ENCODE measurements around the gene VWA2.

Gene VWA2

DNA sequence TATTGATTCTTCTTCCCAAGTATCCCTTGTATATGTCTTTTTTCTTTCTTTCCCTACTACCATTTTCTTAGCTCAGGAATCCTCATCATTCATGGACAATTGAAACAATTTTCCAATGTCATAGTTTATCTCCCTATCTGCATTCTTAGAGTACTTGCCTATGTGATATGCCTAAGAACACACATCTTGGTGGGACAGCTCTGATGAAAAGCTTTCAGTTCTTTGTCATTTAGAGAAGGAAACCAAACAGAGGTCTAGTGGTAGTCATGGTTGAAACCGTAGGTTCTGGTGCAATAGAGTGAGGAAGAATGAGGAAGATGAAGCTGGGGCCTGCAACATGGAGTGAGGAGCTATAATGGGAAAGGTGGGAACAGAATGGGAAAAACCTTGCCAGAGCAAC is 31.7 kb upstream of the VWA2 start:
- DNase-seq (ENCODE audit: insufficient read length, low spot score) (no peak), FAIRE-seq (no peak)
- TF ChIP-seq, protein P1, sequence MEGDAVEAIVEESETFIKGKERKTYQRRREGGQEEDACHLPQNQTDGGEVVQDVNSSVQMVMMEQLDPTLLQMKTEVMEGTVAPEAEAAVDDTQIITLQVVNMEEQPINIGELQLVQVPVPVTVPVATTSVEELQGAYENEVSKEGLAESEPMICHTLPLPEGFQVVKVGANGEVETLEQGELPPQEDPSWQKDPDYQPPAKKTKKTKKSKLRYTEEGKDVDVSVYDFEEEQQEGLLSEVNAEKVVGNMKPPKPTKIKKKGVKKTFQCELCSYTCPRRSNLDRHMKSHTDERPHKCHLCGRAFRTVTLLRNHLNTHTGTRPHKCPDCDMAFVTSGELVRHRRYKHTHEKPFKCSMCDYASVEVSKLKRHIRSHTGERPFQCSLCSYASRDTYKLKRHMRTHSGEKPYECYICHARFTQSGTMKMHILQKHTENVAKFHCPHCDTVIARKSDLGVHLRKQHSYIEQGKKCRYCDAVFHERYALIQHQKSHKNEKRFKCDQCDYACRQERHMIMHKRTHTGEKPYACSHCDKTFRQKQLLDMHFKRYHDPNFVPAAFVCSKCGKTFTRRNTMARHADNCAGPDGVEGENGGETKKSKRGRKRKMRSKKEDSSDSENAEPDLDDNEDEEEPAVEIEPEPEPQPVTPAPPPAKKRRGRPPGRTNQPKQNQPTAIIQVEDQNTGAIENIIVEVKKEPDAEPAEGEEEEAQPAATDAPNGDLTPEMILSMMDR (IDR thresholded peaks at IDR 0.05; ENCODE audit: insufficient read depth, missing control alignments) = no peak

DNA sequence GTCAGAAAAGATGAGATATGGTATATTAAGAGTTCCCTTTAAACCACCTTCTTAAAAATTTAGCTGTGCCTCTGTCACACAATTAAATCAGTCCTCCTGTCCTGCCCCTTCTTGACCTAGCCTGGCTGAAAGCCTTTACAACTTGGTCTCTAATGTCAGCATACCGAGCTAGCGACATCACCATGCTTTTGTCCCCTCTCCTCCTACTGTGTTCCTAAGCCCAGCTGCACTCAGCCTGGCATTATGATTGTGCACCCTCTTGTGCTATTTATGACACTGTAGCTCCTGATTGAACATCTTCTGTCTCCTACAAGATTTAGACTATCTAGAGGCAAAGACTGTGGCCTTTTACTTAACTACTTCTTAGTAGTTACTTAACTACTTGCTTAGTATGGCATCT is 30.7 kb upstream of the VWA2 start:
- TF ChIP-seq, protein P1 (IDR thresholded peaks at IDR 0.05; ENCODE audit: insufficient read depth, missing control alignments) = no peak
- DNase-seq (ENCODE audit: insufficient read length, low spot score) (no peak), FAIRE-seq (no peak)

DNA sequence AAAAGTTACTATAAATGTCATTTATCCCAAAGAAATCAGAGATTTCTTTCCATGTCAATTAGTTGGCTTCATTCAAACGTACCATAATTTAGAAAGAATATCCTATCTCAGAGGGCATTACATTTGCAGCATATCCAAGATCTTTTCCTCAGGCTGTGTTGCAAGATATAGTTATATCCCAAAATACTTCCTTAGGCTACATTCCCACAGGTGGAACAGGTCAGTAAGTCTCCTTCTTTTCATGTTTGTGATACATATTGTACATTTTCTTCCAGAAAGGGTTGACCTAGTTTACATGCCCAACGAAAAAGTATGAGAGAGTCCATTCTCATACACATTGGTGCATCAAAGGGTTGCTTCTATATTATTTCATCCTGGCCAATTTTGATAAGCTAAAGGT is 26.9 kb upstream of the VWA2 start:
- FAIRE-seq (no peak), DNase-seq (ENCODE audit: insufficient read length, low spot score) (no peak)
- TF ChIP-seq, protein P1 (IDR thresholded peaks at IDR 0.05; ENCODE audit: insufficient read depth, missing control alignments) = no peak

DNA sequence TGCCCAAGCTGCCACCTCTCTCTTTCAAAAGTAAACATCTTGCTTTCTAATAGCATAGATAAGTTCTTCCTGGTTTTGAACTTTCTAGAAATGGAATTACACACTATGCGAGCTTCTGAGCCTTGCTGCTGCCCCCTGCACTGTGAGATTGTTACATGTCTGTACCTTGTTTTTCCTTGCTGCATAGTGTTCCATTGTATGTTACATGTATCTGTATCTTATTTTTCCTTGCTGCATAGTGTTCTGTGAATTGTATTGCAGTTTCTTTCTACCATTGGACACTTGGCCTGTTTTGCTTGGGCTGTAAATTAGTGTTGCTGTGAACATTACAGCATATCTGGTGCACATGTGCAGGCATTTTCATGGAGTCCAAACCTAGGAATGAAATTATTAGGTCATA is 24.0 kb upstream of the VWA2 start:
- DNase-seq (ENCODE audit: insufficient read length, low spot score) (no peak), FAIRE-seq (no peak)
- TF ChIP-seq, protein P1 (IDR thresholded peaks at IDR 0.05; ENCODE audit: insufficient read depth, missing control alignments) = no peak

DNA sequence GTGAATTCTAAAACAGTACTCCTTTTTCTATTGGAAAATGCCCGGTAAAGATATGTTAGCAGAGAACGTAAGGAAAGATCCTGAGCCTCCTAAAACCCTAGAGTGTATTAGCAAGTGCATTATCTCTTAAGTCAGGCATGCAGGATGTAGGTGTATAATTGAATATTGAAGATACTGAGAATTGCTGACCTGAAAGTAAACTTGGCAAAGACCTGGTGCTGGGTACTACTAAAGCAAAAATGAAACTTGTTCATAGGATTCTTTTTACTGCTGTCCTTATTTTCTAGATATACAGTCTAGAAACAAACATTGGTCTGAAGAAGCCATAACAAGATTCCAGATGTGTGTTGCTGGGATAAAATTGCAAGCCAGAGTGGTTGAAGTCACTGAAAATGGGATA is 18.8 kb upstream of the VWA2 start:
- DNase-seq (ENCODE audit: insufficient read length, low spot score) (no peak), FAIRE-seq (no peak)
- TF ChIP-seq, protein P1 (IDR thresholded peaks at IDR 0.05; ENCODE audit: insufficient read depth, missing control alignments) = no peak

DNA sequence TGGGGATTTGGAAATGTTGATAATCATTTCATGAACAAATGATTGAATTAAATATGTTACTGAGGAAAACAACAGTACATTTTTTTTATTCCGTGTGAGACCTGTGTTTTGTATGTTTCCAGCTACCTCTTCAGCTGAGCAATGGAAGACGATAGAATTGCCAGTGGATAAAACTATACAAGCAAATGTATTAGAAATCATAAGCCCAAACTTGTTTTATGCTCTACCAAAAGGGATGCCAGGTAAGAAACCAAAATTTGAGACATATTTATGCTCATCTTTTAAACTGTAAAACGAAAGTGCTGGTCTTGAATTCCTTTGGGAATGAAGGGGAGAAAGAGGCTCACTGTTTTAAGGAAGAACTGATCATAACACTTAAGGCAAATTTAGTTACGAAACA is 17.8 kb upstream of the VWA2 start:
- DNase-seq (ENCODE audit: insufficient read length, low spot score) (no peak), FAIRE-seq (no peak)
- TF ChIP-seq, protein P1 (IDR thresholded peaks at IDR 0.05; ENCODE audit: insufficient read depth, missing control alignments) = no peak

DNA sequence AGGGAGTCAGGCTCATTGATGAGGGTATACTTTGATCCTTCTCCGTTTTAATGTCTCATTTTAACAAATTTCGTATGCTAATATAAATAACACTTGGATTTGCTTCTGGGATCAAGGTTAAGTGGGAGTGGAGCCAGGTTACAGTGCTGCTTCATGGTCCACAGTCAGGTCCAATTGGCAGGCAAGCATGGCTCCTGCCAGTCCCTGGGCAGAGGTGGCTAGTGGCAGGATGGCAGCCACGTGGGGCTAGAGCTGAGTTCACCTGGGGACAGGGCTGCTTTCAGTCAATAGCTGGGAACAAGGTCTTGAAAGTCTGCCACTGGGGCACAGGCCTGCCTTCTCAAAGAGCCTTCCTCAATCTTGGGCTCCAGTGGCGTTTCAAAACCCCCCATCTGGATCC is 16.0 kb upstream of the VWA2 start:
- TF ChIP-seq, protein P1 (IDR thresholded peaks at IDR 0.05; ENCODE audit: insufficient read depth, missing control alignments) = no peak
- FAIRE-seq (no peak), DNase-seq (ENCODE audit: insufficient read length, low spot score) (no peak)
